GM19351 (cell line): ENCODE measurements around the gene MATN1.

Experiments
- ATAC-seq: cut with Tn5 transposase; IDR thresholded peaks from one replicate; pipeline ENCODE4 v1.9.1; 2021; ENCODE audit warnings: mild to moderate bottlenecking, moderate library complexity; ENCODE audit not compliant: unreplicated experiment

MATN1 gene

DNA sequence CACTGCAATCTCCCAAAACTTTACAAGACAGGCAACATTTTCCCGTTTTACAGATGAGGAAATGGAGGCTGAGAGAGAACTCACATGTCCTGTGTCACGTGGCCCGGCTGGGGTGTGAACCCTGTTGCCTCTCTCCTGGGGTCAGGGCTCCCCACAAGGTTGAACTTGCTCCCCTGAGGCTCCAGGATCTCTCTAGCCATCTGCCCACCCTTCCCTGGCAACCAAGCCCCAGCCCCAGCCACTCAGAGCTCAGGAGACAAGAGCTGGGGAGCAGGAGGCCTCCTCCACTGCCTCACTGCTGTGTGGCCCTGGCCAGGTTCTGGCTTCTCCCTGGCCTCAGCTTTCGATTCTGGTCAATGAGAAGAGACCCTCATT, 22.4 kb upstream of the MATN1 start:
- ATAC-seq, result no peak

DNA sequence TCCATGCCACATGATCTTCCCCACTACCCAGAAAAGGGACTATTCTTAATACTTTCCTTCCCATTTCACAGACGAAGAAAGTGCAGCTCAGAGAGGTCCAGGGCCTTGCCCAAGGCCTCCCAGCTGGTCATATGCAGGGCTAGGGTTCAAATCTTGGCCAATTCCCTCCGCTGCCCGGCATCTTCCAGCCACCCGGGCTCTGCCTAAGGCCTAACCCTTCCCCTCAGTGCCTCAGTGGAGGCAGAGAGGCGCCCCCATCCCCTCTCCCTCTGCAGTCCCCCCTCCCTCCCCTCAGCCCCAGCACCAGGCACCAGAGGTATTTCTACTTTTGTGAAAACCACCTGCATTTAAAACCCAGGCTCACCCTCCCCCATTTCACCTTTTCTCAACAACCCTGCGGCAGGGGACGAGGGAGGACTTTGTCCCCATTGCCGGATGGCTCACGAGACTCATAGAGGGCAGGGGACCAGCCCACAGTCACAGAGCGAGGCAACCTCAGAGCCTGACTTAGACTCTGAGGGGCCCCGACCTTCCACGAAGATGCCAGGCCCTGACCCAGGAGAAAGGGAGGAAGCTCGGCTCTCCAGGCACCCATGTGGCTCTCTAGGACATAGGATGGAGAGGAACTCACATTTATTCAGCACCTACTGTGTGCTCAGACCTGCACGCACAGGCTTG, 21.9 kb upstream of the MATN1 start:
- no peak for ATAC-seq

- peak; percentile 46 for ATAC-seq
These were observed 20.8 kb upstream of the MATN1 start for GRCh38 chr1:30744060-30744756.

DNA sequence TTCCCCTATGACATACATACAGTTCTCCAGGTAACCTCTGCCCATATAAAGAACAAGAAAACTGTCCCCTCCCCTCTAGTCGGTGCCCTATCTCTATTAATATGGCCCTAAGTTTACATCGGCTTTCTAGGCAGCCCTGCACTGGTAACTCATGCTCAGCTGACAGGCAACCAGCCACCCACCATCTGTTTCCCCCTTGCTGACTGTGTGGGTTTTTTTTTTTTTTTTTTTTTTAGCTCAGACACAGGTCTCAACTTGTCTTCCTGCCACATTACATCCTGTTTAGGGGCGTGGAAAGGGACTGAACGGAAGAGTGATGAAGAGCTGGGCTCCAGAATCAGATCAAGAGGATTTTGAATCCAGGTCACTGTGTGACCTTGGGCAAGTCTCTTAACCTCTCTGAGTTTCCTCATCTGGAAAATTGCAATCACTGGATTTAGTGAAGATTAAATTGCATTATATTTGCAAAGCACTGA, 20.2 kb upstream of the MATN1 start:
- peak; percentile 37 for ATAC-seq

DNA sequence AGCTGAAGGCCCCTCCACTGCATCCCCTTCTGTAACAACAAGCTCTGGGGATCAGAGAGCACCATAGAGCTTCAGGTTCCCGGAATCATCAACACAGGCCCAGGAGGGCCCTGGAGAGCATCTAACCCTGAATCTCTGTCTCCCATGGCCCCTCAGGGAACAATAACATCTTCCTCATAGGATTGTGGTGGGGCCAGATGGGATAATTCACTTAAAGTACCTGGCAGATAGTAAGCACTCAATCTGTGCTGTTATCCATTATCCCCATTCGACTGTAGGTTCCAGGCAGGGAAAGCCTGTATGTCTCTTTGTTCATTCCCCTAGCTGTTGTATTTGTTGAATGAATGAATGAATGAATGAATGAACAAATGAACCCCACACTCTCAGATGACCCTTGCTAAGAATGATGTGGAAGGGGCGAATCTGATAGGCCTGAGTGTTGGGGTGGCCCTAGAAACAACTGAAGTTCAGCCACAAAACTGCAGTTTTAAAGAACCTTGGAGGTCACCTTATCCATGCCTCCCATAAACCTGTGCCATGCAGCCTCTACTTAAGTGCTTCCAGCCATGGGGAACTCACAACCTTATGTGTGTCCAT, 19.7 kb upstream of the MATN1 start:
- ATAC-seq, result no peak

DNA sequence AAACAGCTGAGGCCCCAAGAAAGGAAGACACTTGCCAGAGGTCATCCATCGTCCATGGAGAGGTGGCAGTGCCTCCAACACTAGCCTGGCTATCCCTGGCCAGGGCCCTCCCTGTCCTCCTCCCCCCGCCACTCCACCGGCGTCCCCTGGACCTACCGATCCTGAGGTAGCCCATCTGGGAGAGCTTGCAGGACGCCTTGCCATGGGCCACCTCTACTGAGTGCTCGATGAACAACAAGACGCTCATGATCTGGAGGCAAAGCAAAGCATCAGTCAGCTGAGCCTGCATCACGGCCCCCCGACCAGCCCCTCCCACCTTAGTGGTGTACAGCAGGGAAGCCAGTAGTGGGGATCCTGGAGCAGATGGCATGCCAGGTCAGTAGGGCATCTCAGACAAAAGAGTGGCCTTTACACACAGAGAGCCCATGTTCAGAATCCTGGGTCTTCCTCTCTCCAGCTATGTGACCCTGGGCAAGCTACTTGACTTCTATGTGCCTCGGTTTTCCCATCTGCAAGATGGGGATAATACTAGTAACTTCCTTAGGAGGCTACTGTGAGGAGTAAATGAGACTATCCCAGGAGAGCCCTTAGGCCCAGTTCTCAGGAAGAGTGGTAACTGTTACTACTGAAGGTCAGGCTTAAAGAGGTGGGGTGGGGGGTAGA, 19.0 kb upstream of the MATN1 start:
- ATAC-seq, result no peak

GRCh38 chr1:30741239-30741894, 18.0 kb upstream of the MATN1 start:
- ATAC-seq, result no peak

- no peak for ATAC-seq
These were observed 17.2 kb upstream of the MATN1 start for GRCh38 chr1:30740251-30741238.

GRCh38 chr1:30739601-30740000, 16.2 kb upstream of the MATN1 start:
- ATAC-seq, result no peak

GRCh38 chr1:30738715-30739559, 15.6 kb upstream of the MATN1 start:
- ATAC-seq, result no peak

- ATAC-seq, result no peak
These were observed 14.8 kb upstream of the MATN1 start for GRCh38 chr1:30738040-30738714.

- no peak for ATAC-seq
These were observed 14.1 kb upstream of the MATN1 start for GRCh38 chr1:30737357-30738039.

DNA sequence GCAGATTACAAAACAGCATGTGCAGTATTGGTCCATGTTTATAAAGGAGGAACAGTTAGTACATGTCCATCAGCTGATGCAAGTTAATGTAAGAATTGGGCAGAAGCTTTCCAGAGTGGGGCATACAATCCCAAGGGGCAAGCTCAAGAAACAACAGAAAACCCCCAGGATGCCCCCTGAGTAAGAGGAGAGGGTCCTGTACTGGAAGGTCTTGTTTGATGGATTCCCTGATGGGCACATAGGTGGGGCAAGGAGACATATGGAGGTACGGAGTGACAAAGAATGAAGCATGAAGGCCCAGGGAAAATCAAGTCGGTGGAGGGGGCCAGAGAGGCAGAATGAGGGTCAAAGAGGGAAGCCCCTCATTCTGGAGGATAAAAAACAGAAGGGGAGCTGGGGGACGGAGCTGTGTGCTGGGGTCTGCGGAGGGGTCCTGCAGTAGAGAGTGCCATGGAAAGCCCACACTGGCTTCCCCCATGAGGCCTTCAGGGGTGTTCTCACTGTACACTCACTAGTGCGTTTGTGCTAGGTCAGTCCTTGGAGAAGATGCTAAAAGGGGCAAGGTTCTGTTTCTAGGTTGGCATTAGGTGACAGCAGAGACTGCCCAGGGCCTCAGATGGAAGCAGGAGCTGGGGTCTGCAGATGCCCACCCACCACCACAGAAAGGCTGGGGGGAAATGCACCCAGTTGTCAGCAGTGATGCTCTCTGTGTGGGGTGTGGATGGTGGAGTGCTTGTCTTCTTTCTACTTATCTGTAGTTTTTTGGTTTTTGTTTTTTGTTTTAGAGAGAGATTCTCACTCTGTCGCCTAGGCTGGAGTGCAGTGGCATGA, 12.5 kb upstream of the MATN1 start:
- ATAC-seq, result no peak

- no peak for ATAC-seq
These were observed 11.7 kb upstream of the MATN1 start for GRCh38 chr1:30735124-30735523.

GRCh38 chr1:30734580-30734979, 11.2 kb upstream of the MATN1 start:
- no peak for ATAC-seq

DNA sequence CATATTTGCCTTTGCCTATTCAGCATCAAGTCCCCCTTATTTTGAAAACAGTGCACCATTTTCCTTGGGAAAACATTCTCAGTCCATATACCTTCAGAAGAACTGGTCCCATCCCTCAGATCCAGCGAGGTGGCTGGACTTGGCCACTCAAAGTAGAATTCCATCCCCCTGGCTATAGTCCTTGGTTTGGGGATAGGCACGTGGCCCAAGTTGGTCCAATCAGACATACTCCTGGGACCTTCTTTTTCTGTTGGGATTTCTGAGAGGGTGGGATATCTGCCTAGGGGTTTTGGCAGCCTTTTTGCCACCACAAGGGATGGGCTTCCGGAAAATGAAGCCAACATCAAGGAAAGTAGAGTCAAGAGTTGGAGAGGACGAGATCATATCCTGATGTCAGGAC, 10.7 kb upstream of the MATN1 start:
- ATAC-seq, result no peak

DNA sequence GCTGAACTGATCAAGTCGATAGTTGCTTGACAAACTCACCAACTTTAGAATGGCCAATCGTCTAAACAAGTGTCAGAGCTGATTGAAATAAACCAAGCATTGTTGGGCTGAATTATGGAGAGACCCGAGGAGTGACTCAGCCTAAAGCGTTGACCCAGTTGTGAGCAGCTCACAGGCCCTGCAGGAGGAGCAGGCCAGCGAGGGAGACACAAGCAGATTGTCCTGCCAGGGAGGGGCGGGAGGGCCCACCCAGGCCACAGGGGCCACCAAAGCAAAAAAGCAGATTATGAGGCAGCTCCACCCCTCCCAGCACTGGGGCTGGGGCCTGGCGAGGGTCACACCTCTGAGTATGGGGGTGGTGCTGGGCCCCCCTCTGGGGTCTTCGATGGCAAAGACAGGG, 10.1 kb upstream of the MATN1 start:
- no peak for ATAC-seq
